ENCODE data around the gene IL17D.

The IL17D gene

GRCh38 chr13:20689291-20689690 is 14.2 kb upstream of the IL17D start:
- no peak for DNase-seq (ENCODE audit: low read depth, low spot score)

DNA sequence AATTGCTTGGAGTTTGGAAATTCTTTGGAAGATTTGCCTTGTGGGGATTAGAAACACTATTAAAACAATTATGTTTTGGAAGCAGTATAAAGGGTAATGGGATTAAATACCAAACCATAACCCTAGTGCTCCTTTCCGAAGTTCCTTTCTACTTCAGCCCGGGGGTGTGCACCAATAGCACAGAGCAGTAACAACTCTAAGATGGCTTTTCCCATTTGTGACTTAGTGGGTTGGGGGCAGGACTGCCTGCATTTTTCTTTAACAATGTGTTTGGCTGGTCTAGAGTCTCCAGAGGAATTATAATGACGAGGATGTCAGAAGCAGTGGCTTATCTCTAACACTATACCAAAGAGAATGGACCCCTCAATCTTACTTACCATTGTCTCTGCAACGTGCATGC is 11.9 kb upstream of the IL17D start:
- DNase-seq (ENCODE audit: low read depth, low spot score): no peak

DNA sequence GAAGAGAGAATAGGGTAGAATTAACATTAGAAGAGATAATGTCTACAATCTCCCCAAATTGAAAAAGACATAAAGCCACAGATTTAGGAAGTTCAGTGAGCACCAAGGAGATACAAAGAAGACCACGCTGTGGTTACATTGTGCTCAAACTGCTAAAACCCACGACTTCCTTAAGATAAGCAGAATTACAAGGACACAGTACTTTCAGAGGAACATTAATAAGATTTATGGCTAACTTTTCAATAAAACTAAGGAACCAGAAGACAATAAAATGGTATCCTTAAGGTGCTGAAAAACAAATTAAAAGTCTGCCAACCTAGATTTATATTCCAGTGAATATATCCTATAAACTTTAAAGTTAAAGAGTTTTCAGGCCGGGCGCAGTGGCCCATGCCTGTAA is 7.4 kb upstream of the IL17D start:
- no peak for DNase-seq (ENCODE audit: low read depth, low spot score)

GRCh38 chr13:20699715-20700114 is 3.8 kb upstream of the IL17D start:
- DNase-seq (ENCODE audit: low read depth, low spot score): no peak

GRCh38 chr13:20700288-20700687 is 3.2 kb upstream of the IL17D start:
- no peak for DNase-seq (ENCODE audit: low read depth, low spot score)

DNA sequence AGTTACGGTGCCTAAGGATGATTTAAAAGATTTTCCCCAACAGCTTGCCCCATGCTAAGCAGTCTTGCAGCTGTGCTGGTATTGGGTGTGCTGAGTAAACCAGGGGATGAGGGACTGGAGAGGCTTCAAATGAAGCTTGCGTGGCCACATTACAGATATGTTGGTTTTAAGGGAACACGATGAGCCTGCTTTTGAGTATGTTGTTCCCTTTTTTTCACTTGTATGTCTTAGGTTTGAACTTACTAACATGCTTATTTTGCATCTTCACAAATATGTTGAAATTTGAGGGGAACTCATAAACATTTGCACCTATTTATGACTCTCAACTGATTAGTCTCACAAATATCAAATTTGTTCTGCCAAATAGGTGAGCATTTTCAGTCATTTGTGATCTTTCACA is 2.0 kb upstream of the IL17D start:
- no peak for DNase-seq (ENCODE audit: low read depth, low spot score)

GRCh38 chr13:20702530-20702914 is 977 bp upstream of the IL17D start:
- no peak for DNase-seq (ENCODE audit: low read depth, low spot score)

DNA sequence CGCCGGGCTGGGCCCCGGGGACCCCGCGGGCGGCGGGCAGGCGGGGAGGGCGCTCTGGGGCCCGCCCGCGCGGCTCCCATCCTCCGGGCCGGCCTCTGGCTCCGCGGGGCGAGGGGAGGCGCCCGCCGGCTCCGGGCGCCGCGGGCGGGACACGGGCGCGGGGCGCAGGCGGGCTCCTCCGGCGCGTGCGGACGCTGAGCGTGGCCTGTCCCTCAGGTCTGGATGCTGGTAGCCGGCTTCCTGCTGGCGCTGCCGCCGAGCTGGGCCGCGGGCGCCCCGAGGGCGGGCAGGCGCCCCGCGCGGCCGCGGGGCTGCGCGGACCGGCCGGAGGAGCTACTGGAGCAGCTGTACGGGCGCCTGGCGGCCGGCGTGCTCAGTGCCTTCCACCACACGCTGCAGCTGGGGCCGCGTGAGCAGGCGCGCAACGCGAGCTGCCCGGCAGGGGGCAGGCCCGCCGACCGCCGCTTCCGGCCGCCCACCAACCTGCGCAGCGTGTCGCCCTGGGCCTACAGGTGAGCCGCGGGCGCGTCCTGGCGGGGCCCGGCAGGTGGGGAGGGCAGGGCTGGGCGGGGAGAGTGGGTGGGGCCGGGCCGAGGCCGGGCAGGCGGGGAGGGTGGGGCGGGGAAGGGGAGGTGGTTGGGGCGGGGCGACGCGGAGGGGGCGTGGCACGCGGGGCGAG is 420 bp downstream of the IL17D start:
- DNase-seq (ENCODE audit: low read depth, low spot score): peak; percentile 93

GRCh38 chr13:20704459-20705069 is 1.1 kb downstream of the IL17D start:
- no peak for DNase-seq (ENCODE audit: low read depth, low spot score)

DNA sequence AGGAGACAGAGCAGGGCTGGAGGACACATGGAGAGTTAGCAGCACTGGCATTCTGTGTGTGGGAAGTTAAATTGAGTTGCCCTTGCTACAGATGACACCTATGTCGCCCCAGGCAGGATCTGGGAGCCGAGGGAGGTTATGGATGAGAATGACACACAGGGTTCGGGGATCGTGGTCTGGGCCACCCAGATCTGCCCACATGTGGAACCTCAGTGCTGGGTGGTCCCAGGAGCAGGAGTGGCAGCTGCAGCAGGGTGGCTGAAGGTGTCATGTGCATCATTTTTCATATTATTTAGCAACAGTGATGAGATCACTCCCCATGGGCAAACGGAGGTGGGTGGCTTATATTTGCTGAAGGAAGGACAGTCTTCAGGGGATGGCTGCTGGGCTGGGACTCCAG is 3.2 kb downstream of the IL17D start:
- no peak for DNase-seq (ENCODE audit: low read depth, low spot score)

GRCh38 chr13:20708216-20708615 is 4.7 kb downstream of the IL17D start:
- no peak for DNase-seq (ENCODE audit: low read depth, low spot score)

- DNase-seq (ENCODE audit: low read depth, low spot score): no peak
Measured at GRCh38 chr13:20709369-20709768, 5.9 kb downstream of the IL17D start.

GRCh38 chr13:20709782-20710181 is 6.3 kb downstream of the IL17D start:
- no peak for DNase-seq (ENCODE audit: low read depth, low spot score)

- DNase-seq (ENCODE audit: low read depth, low spot score): no peak
Measured at GRCh38 chr13:20711301-20712044, 8.0 kb downstream of the IL17D start.

DNA sequence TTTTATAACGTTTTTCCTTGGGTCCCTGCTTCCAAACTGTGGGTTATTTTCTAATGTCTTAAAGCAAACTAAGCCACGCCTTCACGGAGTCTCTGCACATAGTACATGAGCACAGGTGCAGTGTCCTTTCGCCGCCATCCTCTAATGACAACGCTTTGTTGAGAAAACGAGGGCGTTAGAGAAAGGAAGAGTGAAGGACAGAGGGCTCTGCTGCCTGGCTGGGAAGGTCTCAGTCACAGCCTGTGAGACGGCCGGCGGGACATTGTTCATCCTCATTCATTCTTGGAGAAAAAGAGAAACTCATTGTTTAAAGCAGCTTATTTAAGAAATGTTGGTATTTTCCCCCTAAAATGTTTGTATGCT is 9.5 kb downstream of the IL17D start:
- peak; percentile 14 for DNase-seq (ENCODE audit: low read depth, low spot score)

DNA sequence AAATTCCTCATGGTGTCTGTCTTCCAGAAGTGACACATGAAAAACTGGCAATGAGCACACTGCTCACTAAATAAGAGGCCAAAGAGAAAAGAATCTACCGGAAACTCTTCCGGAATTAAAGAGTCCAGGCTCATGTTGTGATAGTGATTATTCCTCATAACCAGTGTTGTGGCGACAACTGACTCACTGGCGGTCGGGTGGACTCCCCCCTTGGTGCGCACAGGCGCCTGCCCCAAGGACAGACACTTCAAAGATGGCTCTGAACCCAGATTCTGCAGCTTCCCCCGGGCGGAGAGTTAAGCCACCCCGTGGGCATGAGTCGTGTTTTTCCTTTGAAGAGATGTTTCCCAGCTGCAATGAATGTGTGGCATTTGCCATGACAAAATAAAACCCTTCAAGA is 10.3 kb downstream of the IL17D start:
- DNase-seq (ENCODE audit: low read depth, low spot score): peak; percentile 43

GRCh38 chr13:20714161-20714560 is 10.7 kb downstream of the IL17D start:
- peak; percentile 41 for DNase-seq (ENCODE audit: low read depth, low spot score)

GRCh38 chr13:20714563-20715329 is 11.2 kb downstream of the IL17D start:
- DNase-seq (ENCODE audit: low read depth, low spot score): peak; percentile 78

GRCh38 chr13:20715330-20715712 is 11.8 kb downstream of the IL17D start:
- no peak for DNase-seq (ENCODE audit: low read depth, low spot score)

DNA sequence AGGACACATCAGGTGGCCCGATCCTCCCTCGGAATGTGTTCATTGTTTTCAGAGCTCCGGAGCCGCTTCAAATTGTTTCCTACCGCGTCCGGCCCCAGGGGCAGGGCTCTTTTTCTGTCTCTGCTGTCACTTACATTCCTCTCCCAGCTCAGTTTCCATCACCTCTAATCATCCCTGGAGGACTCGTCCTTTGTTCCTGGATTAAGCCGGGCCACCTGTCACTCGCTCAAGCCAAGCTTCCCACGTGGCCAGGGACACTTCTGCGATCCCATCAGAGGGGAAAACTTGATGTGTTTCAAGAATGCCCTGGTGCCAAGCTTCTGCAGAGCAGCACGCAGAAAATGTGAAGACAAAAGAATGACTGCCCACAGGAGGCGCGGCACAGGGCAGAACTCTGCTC is 13.5 kb downstream of the IL17D start:
- DNase-seq (ENCODE audit: low read depth, low spot score): peak; percentile 47

- DNase-seq (ENCODE audit: low read depth, low spot score): no peak
Measured at GRCh38 chr13:20717581-20718542, 14.4 kb downstream of the IL17D start.

Measured in astrocyte of the hippocampus (primary cell).